Common myeloid progenitor, CD34-positive (primary cell): ENCODE measurements around the gene PID1.

Source experiments
- CTCF ChIA-PET: fragments of 350-600 bp; sonication (Branson Sonifier 250); formaldehyde crosslinking; loops from one replicate; lab custom pipeline; 2021; ENCODE audit warnings: antibody characterized with exemption; lab: Charles Lee
- POLR2A ChIA-PET: fragments of 350-600 bp; sonication (Branson Sonifier 250); formaldehyde crosslinking; loops from one replicate; lab custom pipeline; 2021; ENCODE audit warnings: antibody characterized with exemption; lab: Charles Lee
- DNase-seq, 3 donors: peaks; one replicate each; pipeline versions ENCODE4 v3.0.0 to v3.0.0-alpha.2; 2013
- H3K27ac ChIP-seq, 2 experiments: 1 replicate in 1 of 2; 2 replicates in 1 of 2; pipeline ENCODE4 v1.7.0; 2013; ENCODE audit warnings: inconsistent platforms in 2 of 2, low read length in 2 of 2, mild to moderate bottlenecking in 2 of 2, low read depth in 1 of 2, moderate library complexity in 1 of 2; ENCODE audit not compliant: severe bottlenecking in 2 of 2, insufficient read depth in 1 of 2, poor library complexity in 1 of 2
- H3K27me3 ChIP-seq, 5 experiments: replicated peaks in 2 of 5; 1 replicate in 3 of 5; 2 replicates in 2 of 5; pipeline versions ENCODE4 v1.6.1 to v1.7.0; 2013; ENCODE audit warnings: low read length in 4 of 5, mild to moderate bottlenecking in 2 of 5, moderate library complexity in 2 of 5, inconsistent platforms in 1 of 5; ENCODE audit not compliant: insufficient read depth in 5 of 5, control insufficient read depth in 4 of 5
- H3K36me3 ChIP-seq, 4 experiments: 1 replicate in 2 of 4; 2 replicates in 2 of 4; pipeline versions ENCODE4 v1.6.1 to v1.7.0; 2013; ENCODE audit warnings: low read length in 3 of 4, control low read depth in 1 of 4, mild to moderate bottlenecking in 1 of 4; ENCODE audit not compliant: control insufficient read depth in 4 of 4, insufficient read depth in 4 of 4
- H3K4me1 ChIP-seq, 4 experiments: 1 replicate in 3 of 4; 2 replicates in 1 of 4; pipeline versions ENCODE4 v1.6.1 to v1.7.1; 2013; ENCODE audit warnings: low read length in 3 of 4, mild to moderate bottlenecking in 3 of 4, control low read depth in 1 of 4, inconsistent platforms in 1 of 4, moderate library complexity in 1 of 4; ENCODE audit not compliant: control insufficient read depth in 4 of 4, insufficient read depth in 4 of 4; ENCODE audit errors: control extremely low read depth in 1 of 4
- H3K4me3 ChIP-seq, 7 experiments: 1 replicate in 4 of 7; 2 replicates in 3 of 7; pipeline versions ENCODE4 v1.5.1 to v1.7.0; 2013; ENCODE audit warnings: mild to moderate bottlenecking in 7 of 7, low read length in 6 of 7, moderate library complexity in 6 of 7, inconsistent platforms in 2 of 7, low read depth in 2 of 7, control low read depth in 1 of 7; ENCODE audit not compliant: insufficient read depth in 4 of 7, control insufficient read depth in 1 of 7; ENCODE audit errors: extremely low read depth in 1 of 7
- H3K9me3 ChIP-seq, 5 experiments: 1 replicate in 4 of 5; 2 replicates in 1 of 5; pipeline versions ENCODE4 v1.6.1 to v1.7.1; 2013; ENCODE audit warnings: low read length in 4 of 5, mild to moderate bottlenecking in 2 of 5, inconsistent platforms in 1 of 5, low read depth in 1 of 5, moderate library complexity in 1 of 5; ENCODE audit not compliant: control insufficient read depth in 4 of 5, insufficient read depth in 2 of 5; ENCODE audit errors: control extremely low read depth in 1 of 5
- WGBS: methylation state at CpG from one replicate; pipeline ENCODE4 v1.1.5; 2013; ENCODE audit not compliant: insufficient coverage; 5-methylcytosine and 5-hydroxymethylcytosine counted together

Gene PID1

DNA sequence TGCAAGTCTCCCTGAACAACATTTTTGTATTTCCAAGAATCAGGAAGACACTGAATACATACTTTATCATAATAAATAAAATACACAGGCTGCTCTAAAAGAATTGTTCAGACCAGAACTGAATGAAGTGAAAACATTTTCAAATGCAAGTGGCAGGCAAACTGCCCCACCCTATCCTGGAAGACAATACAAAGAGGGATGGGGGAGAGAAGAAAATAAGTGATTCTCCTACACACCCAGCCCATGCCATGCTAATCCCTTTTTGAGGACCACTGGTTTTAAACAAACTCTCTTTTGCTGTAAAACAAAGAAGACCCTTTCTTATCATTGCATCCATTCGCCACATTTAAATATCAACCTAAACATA, 95.6 kb downstream of the PID1 start:
- no peak for DNase-seq
- Histone ChIP-seq H3K27me3 (no peaks in the 10 kb centered on the region), H3K27ac (no peak overlapping the region), H3K4me1 (no peaks in the 10 kb centered on the region), H3K36me3 (no peaks in the 10 kb centered on the region), H3K9me3 (peaks cover 0 to 2% (median 0%) of the 10 kb centered on the region in 5 experiments), H3K4me3 (no peak overlapping the region)
- CTCF ChIA-PET, result interaction anchor here (0.9 kb wide), 1 partner anchor 17 kb away, joined by 3 read pairs; no protein-coding TSS in a partner anchor
- POLR2A ChIA-PET, result no interaction called here
- 100% methylated on average over 1 of the region's 1 CpG for WGBS

- no peaks in the 10 kb centered on the region for H3K4me1 ChIP-seq
- no peaks in the 10 kb centered on the region for H3K27me3 ChIP-seq
- H3K9me3 ChIP-seq, result peaks cover 0 to 2% (median 0%) of the 10 kb centered on the region in 5 experiments
- CTCF ChIA-PET, result interaction anchor here (0.9 kb wide), 1 partner anchor 18 kb away, joined by 3 read pairs; no protein-coding TSS in a partner anchor
- no peaks in the 10 kb centered on the region for H3K36me3 ChIP-seq
- 83% methylated on average over 2 of the region's 4 CpGs for WGBS
- no peak for DNase-seq
- no peak overlapping the region for H3K27ac ChIP-seq
- H3K4me3 ChIP-seq, result no peak overlapping the region
- POLR2A ChIA-PET, result no interaction called here
Observed at GRCh38 chr2:229174794-229175496, 96.1 kb downstream of the PID1 start.

GRCh38 chr2:229173825-229174359, 97.2 kb downstream of the PID1 start:
- no peak for DNase-seq
- POLR2A ChIA-PET, result no interaction called here
- Histone ChIP-seq H3K9me3 (peaks cover 0 to 2% (median 0%) of the 10 kb centered on the region in 5 experiments), H3K36me3 (no peaks in the 10 kb centered on the region), H3K4me1 (no peaks in the 10 kb centered on the region), H3K27ac (no peak overlapping the region), H3K4me3 (no peak overlapping the region), H3K27me3 (no peaks in the 10 kb centered on the region)
- WGBS, result no CpG with 5 or more reads among the region's 3 CpGs
- CTCF ChIA-PET, result no interaction called here

DNA sequence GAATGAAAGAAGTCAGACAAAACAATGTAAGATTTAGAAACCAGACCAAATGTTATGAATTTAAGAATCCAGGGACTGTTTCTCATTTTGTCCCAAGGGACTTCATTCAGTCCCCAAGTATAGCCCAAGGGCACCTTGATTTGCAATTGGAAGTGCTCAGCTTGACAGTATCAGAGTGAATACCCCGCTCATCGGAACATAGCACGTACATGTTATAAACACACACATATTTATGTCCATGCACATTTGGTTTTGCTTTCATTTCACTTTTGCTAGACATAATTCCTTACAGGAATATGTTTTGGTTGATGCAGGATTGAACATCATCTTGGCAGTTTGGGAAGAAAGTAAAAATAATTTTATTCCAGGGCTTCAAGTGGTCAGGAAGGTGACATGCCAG, 100.2 kb downstream of the PID1 start:
- H3K4me3 ChIP-seq, result no peak overlapping the region
- no peaks in the 10 kb centered on the region for H3K27me3 ChIP-seq
- peaks cover 0 to 2% (median 0%) of the 10 kb centered on the region in 5 experiments for H3K9me3 ChIP-seq
- no peaks in the 10 kb centered on the region for H3K4me1 ChIP-seq
- no peaks in the 10 kb centered on the region for H3K36me3 ChIP-seq
- ChIA-PET CTCF (no interaction called here), POLR2A (no interaction called here)
- no peak for DNase-seq
- no peak overlapping the region for H3K27ac ChIP-seq
- WGBS, result 90% methylated on average over 2 of the region's 3 CpGs

GRCh38 chr2:229170171-229170570, 100.9 kb downstream of the PID1 start:
- Histone ChIP-seq H3K9me3 (peaks cover 0 to 2% (median 0%) of the 10 kb centered on the region in 5 experiments), H3K27ac (no peak overlapping the region), H3K4me3 (no peak overlapping the region), H3K27me3 (no peaks in the 10 kb centered on the region), H3K4me1 (no peaks in the 10 kb centered on the region), H3K36me3 (no peaks in the 10 kb centered on the region)
- no CpG with 5 or more reads among the region's 2 CpGs for WGBS
- no peak for DNase-seq
- POLR2A ChIA-PET, result no interaction called here
- CTCF ChIA-PET, result no interaction called here

DNA sequence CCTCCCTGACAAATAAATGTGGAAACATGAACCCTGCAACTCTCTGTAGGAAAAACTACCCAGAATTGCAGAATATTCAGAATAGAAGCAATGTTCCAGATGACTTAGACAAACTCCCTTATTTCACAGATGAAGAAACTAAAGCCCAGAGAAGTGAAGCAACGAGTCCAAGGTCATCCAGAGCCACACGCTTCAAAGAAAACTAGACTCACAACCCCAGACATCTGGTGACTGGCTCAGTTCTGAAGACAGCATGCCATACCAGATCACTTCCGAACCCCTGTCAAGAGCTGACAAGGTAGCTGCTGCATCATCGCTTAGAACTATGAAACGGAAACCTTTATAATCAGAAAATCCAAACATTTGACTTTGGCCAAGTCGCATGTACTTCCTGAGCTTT, 101.3 kb downstream of the PID1 start:
- Histone ChIP-seq H3K36me3 (no peaks in the 10 kb centered on the region), H3K4me1 (no peaks in the 10 kb centered on the region), H3K27ac (no peak overlapping the region), H3K27me3 (no peaks in the 10 kb centered on the region), H3K4me3 (no peak overlapping the region), H3K9me3 (peaks cover 0 to under 1% (median 0%) of the 10 kb centered on the region in 5 experiments)
- DNase-seq, result no peak
- 88% methylated on average over 4 of the region's 6 CpGs for WGBS
- ChIA-PET CTCF (no interaction called here), POLR2A (no interaction called here)

DNA sequence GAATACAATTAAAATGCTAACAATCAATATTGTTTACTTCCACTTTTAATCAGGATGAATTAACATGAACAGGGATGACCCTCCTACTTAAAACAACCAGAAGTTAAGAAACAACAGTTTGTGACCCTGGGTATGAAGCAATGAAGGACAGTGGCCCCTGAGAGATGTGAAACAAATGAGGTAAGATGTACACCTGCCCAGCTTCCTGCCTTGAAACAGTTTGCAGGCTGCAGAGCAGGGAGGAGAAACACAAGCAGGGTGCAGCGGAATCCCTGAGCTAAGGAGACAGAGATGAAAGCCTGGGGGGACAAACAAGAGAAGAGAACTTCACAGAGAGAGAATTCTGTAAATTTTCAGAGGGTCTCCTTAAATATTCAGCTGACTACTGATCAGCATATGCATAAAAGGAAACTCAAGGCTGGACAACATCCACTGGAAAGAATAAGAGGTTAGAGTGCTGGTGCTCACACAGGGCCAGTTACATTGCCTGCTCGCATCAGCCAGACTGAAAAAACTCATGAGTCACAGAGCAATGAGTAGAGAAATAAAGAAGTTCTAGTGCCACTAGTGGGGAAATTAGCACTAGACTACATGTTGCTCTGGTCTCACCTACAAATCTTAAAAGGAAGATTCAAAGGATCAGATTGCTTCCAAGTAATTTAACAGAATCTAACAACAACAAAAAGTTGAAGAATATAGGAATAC, 106.4 kb downstream of the PID1 start:
- no peak for DNase-seq
- WGBS, result 81% methylated on average over 2 of the region's 2 CpGs
- no peak overlapping the region for H3K27ac ChIP-seq
- ChIA-PET POLR2A (no interaction called here), CTCF (no interaction called here)
- H3K4me3 ChIP-seq, result no peak overlapping the region
- H3K27me3 ChIP-seq, result no peaks in the 10 kb centered on the region
- no peaks in the 10 kb centered on the region for H3K9me3 ChIP-seq
- H3K4me1 ChIP-seq, result no peaks in the 10 kb centered on the region
- no peaks in the 10 kb centered on the region for H3K36me3 ChIP-seq
